Posterior cingulate gyrus (tissue), 11 donors: ENCODE measurements around the gene UTP11.

Experiments
- DNase-seq, 10 donors: peaks; one replicate each; pipeline versions ENCODE4 v3.0.0 to v3.0.0-alpha.2; 2020 to 2021; ENCODE audit warnings: mixed read lengths in 3 of 10
- intact Hi-C: fragments of 100-400 bp; cut with DNase I; formaldehyde crosslinking; loops from one replicate; pipeline ENCODE4 v1.15.1; 2023

UTP11 gene

GRCh38 chr1:38043036-38043747 lies 30.7 kb downstream of the UTP11 start:
- DNase-seq: peak in 2 of 10 donors; percentile 73 to 78
- intact Hi-C loops: loop anchor here (10.0 kb wide), 1 partner anchor 532 kb away; no protein-coding TSS in a partner anchor

GRCh38 chr1:38044221-38045215 lies 32.0 kb downstream of the UTP11 start:
- DNase-seq: peak in 2 of 10 donors; percentile 55 to 77
- intact Hi-C loops: loop anchor here (10.0 kb wide), 1 partner anchor 530 kb away; no protein-coding TSS in a partner anchor

GRCh38 chr1:38045401-38046332 lies 33.1 kb downstream of the UTP11 start:
- intact Hi-C loops: loop anchor here (10.0 kb wide), 1 partner anchor 529 kb away; no protein-coding TSS in a partner anchor
- peak in 2 of 10 donors; percentile 71 to 81 for DNase-seq

- DNase-seq: peak in 3 of 10 donors; percentile 59 to 90 (median 77)
- intact Hi-C loops: loop anchor here (10.0 kb wide), 1 partner anchor 528 kb away; no protein-coding TSS in a partner anchor
These were observed 33.9 kb downstream of the UTP11 start, which contains the start of gene POU3F1 for GRCh38 chr1:38046333-38046883. TSS of gene POU3F1 (minus strand) at chr1:38046793. CDS start at chr1:38046743, 50 bp downstream.

- DNase-seq: peak; percentile 78 to 98 (median 91)
- intact Hi-C loops: loop anchor here (10.0 kb wide), 1 partner anchor 528 kb away; no protein-coding TSS in a partner anchor
These were observed 34.5 kb downstream of the UTP11 start for GRCh38 chr1:38046884-38047602.

GRCh38 chr1:38047603-38048141 lies 35.1 kb downstream of the UTP11 start:
- peak in 2 of 10 donors; percentile 79 to 85 for DNase-seq
- intact Hi-C loops: loop anchor here (10.0 kb wide), 1 partner anchor 527 kb away; no protein-coding TSS in a partner anchor

- DNase-seq: peak in 1 of 10 donors; percentile 72
- intact Hi-C loops: no loop called here
These were observed 38.0 kb downstream of the UTP11 start for GRCh38 chr1:38050397-38051078.

- intact Hi-C loops: no loop called here
These were observed 38.6 kb downstream of the UTP11 start for GRCh38 chr1:38051079-38051543.

GRCh38 chr1:38052750-38053415 lies 40.3 kb downstream of the UTP11 start:
- intact Hi-C loops: no loop called here
- DNase-seq: no peak

More at GRCh38 chr1:38051079-38051543, 38.6 kb downstream of the UTP11 start:
- no peak for DNase-seq

- intact Hi-C loops: no loop called here
These were observed 41.0 kb downstream of the UTP11 start for GRCh38 chr1:38053416-38054091.

GRCh38 chr1:38055398-38055797 lies 42.9 kb downstream of the UTP11 start:
- intact Hi-C loops: no loop called here
- no peak for DNase-seq

More at GRCh38 chr1:38053416-38054091, 41.0 kb downstream of the UTP11 start:
- no peak for DNase-seq

- peak in 1 of 10 donors; percentile 13 for DNase-seq
These were observed 43.4 kb downstream of the UTP11 start for GRCh38 chr1:38055965-38056364.

GRCh38 chr1:38059635-38060250 lies 47.2 kb downstream of the UTP11 start:
- peak in 2 of 10 donors; percentile 58 to 64 for DNase-seq
- intact Hi-C loops: no loop called here

More at GRCh38 chr1:38055965-38056364, 43.4 kb downstream of the UTP11 start:
- intact Hi-C loops: no loop called here

GRCh38 chr1:38060498-38060897 lies 48.0 kb downstream of the UTP11 start:
- peak in 2 of 10 donors; percentile 1 for DNase-seq
- intact Hi-C loops: no loop called here

GRCh38 chr1:38061290-38061689 lies 48.8 kb downstream of the UTP11 start:
- no peak for DNase-seq
- intact Hi-C loops: no loop called here

GRCh38 chr1:38061883-38062328 lies 49.4 kb downstream of the UTP11 start:
- peak in 2 of 10 donors; percentile 51 to 55 for DNase-seq
- intact Hi-C loops: no loop called here
